HEK293T (cell line): ENCODE measurements around the gene NSMCE4A.

Experiments used
- BHLHE40 ChIP-seq: fragments of 450-650 bp; IDR thresholded peaks from 2 replicates; pipeline ENCODE4 v1.6.1; 2016; ENCODE audit warnings: mild to moderate bottlenecking, moderate library complexity, borderline replicate concordance
- FOXM1 ChIP-seq: fragments of 450-650 bp; IDR thresholded peaks from 2 replicates; pipeline ENCODE4 v1.6.1; 2017; ENCODE audit warnings: mild to moderate bottlenecking, borderline replicate concordance
- HDGF ChIP-seq: fragments of 450-650 bp; IDR thresholded peaks from 2 replicates; pipeline ENCODE4 v1.6.1; 2017; ENCODE audit warnings: antibody characterized with exemption, borderline replicate concordance
- L3MBTL2 ChIP-seq: fragments of 450-650 bp; conservative IDR thresholded peaks from 2 replicates; pipeline ENCODE4 v1.6.1; 2016; ENCODE audit warnings: mild to moderate bottlenecking
- LEF1 ChIP-seq: fragments of 450-650 bp; IDR thresholded peaks from 2 replicates; pipeline ENCODE4 v1.6.1; 2017; ENCODE audit warnings: mild to moderate bottlenecking, borderline replicate concordance
- NFRKB ChIP-seq: fragments of 450-650 bp; IDR thresholded peaks from 2 replicates; pipeline ENCODE4 v1.6.1; 2016; ENCODE audit warnings: mild to moderate bottlenecking, moderate library complexity
- SP1 ChIP-seq: fragments of 450-650 bp; IDR thresholded peaks from 2 replicates; pipeline ENCODE4 v1.6.1; 2017
- SUZ12 ChIP-seq: fragments of 450-650 bp; IDR thresholded peaks from 2 replicates; pipeline ENCODE4 v1.6.1; 2016; ENCODE audit warnings: mild to moderate bottlenecking
- TARDBP ChIP-seq: fragments of 450-650 bp; IDR thresholded peaks from 2 replicates; pipeline ENCODE4 v1.6.1; 2016

DNA sequence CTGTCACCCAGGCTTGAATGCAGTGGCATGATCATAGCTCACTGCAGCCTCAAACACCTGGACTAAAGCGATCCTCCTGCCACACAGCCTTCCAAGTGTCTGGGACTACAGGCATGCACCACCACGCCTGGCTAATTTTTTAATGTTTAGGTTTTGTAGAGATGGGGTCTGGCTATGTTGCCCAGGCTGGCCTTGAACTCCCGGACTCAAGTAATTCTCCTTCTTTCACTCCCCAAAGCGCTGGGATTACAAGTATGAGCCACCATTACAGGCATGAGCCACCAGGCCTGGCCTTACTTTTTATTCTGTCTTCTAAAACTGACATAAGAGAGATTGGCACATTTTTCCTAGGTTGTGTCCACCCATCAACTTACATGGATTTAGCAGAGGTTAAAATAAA, 47.3 kb upstream of the NSMCE4A start:
- TF ChIP-seq L3MBTL2 (no peak), SP1 (no peak), FOXM1 (no peak), LEF1 (no peak), HDGF (no peak), SUZ12 (no peak), TARDBP (no peak), NFRKB (no peak), BHLHE40 (no peak)
